Suprapubic skin (tissue), 4 donors: ENCODE measurements around the gene TMEM200B. TPM values are rescaled to one million over a fixed set of nuclear protein-coding genes. Genes with fewer than 3 reads are reported as not detected.
"Not testable (repeated sequence)": the region's sequence is repeated elsewhere in the genome, so short reads cannot be mapped to it uniquely, and the experiment has no call there.

Experiments
- DNase-seq, 2 donors: peaks; one replicate each; pipeline ENCODE4 v3.0.0-alpha.2; 2019; ENCODE audit warnings: low spot score in 2 of 2
- H3K27ac ChIP-seq: fragments of 200-600 bp; sonication (generic); one replicate; pipeline ENCODE4 v1.5.1; 2019
- H3K27me3 ChIP-seq: fragments of 200-600 bp; sonication (generic); one replicate; pipeline ENCODE4 v1.5.1; 2019
- H3K36me3 ChIP-seq: fragments of 200-600 bp; sonication (generic); one replicate; pipeline ENCODE4 v1.5.1; 2019
- H3K4me1 ChIP-seq: fragments of 200-600 bp; sonication (generic); one replicate; pipeline ENCODE4 v1.5.1; 2019
- H3K4me3 ChIP-seq: fragments of 200-600 bp; sonication (generic); one replicate; pipeline ENCODE4 v1.5.1; 2019; ENCODE audit warnings: mild to moderate bottlenecking
- H3K9me3 ChIP-seq: fragments of 200-600 bp; sonication (generic); one replicate; pipeline ENCODE4 v1.5.1; 2019
- CTCF ChIP-seq, 2 donors: fragments of 200-600 bp in 1 of 2; fragments of 450-650 bp in 1 of 2; sonication (generic) in 1 of 2; IDR thresholded peaks; one replicate each; pipeline ENCODE4 v1.5.1; 2016 to 2019; ENCODE audit warnings: antibody characterized with exemption in 2 of 2, mild to moderate bottlenecking in 1 of 2, moderate library complexity in 1 of 2
- EP300 ChIP-seq: sonication (generic); formaldehyde crosslinking; IDR thresholded peaks from one replicate; pipeline ENCODE4 v1.6.1; 2017; ENCODE audit warnings: antibody characterized with exemption
- POLR2A ChIP-seq, 2 donors: fragments of 450-650 bp; IDR thresholded peaks; one replicate each; pipeline ENCODE4 v1.6.1; 2017; ENCODE audit warnings: antibody characterized with exemption in 2 of 2, mild to moderate bottlenecking in 2 of 2, moderate library complexity in 2 of 2
- POLR2AphosphoS5 ChIP-seq, 3 donors: sonication (generic); formaldehyde crosslinking; IDR thresholded peaks; one replicate each; pipeline ENCODE4 v1.6.1; 2017; ENCODE audit warnings: antibody characterized with exemption in 3 of 3
- WGBS: methylation state at CpG from one replicate; pipeline ENCODE4 v1.1.5; 2018; 5-methylcytosine and 5-hydroxymethylcytosine counted together
- total RNA-seq, 4 donors: library from RNA; depleted of rRNA; stranded (reverse); fragments of >200 nt; gene quantifications; one replicate each; pipeline ENCODE4 v1.1.0, GENCODE V29; 2016

Gene TMEM200B
- total RNA-seq, 4 donors from 2014 or later, result 2.5 to 5.7 (median 3.8) TPM

- Histone ChIP-seq H3K9me3 (no peaks in the 10 kb centered on the region), H3K4me1 (peaks cover 19% of the 10 kb centered on the region), H3K4me3 (peak overlapping the region; percentile 28), H3K36me3 (no peaks in the 10 kb centered on the region), H3K27me3 (peaks cover 3% of the 10 kb centered on the region), H3K27ac (no peak overlapping the region)
- no peak for TF ChIP-seq POLR2A (IDR thresholded peaks at IDR 0.05)
- no peak for TF ChIP-seq EP300
- TF ChIP-seq CTCF (IDR thresholded peaks at IDR 0.05), result no peak
- no peak for TF ChIP-seq POLR2AphosphoS5 (IDR thresholded peaks at IDR 0.05)
- DNase-seq, result no peak
- 72% methylated on average over 24 of the region's 55 CpGs for WGBS
Observed at GRCh38 chr1:29133861-29134694, 10.4 kb upstream of the TMEM200B start.

GRCh38 chr1:29131056-29131455 is 7.4 kb upstream of the TMEM200B start:
- H3K27me3 ChIP-seq, H3K4me3 ChIP-seq, H3K36me3 ChIP-seq, H3K9me3 ChIP-seq, H3K27ac ChIP-seq, DNase-seq: not testable (repeated sequence)
- peaks cover 12% of the 10 kb centered on the region for H3K4me1 ChIP-seq
- WGBS, result 94% methylated on average over 6 of the region's 29 CpGs

GRCh38 chr1:29129916-29130315 is 6.2 kb upstream of the TMEM200B start:
- Histone ChIP-seq H3K36me3 (no peaks in the 10 kb centered on the region), H3K4me3 (no peak overlapping the region), H3K27me3 (peaks cover 3% of the 10 kb centered on the region), H3K27ac (no peak overlapping the region), H3K4me1 (peaks cover 17% of the 10 kb centered on the region), H3K9me3 (no peaks in the 10 kb centered on the region)
- DNase-seq, result no peak
- TF ChIP-seq CTCF (IDR thresholded peaks at IDR 0.05), result no peak
- TF ChIP-seq POLR2A (IDR thresholded peaks at IDR 0.05), result no peak
- no peak for TF ChIP-seq EP300
- TF ChIP-seq POLR2AphosphoS5 (IDR thresholded peaks at IDR 0.05), result no peak
- 67% methylated on average over 3 of the region's 5 CpGs for WGBS

GRCh38 chr1:29128739-29129138 is 5.0 kb upstream of the TMEM200B start:
- no peaks in the 10 kb centered on the region for H3K9me3 ChIP-seq
- TF ChIP-seq CTCF (IDR thresholded peaks at IDR 0.05) (no peak), POLR2A (IDR thresholded peaks at IDR 0.05) (no peak), POLR2AphosphoS5 (IDR thresholded peaks at IDR 0.05) (no peak), EP300 (no peak)
- H3K4me1 ChIP-seq, result peaks cover 23% of the 10 kb centered on the region
- DNase-seq, result no peak
- H3K36me3 ChIP-seq, result no peaks in the 10 kb centered on the region
- no peak overlapping the region for H3K4me3 ChIP-seq
- no peak overlapping the region for H3K27ac ChIP-seq
- no peaks in the 10 kb centered on the region for H3K27me3 ChIP-seq
- 98% methylated on average over 6 of the region's 6 CpGs for WGBS

GRCh38 chr1:29126198-29126597 is 2.5 kb upstream of the TMEM200B start:
- Histone ChIP-seq H3K9me3 (no peaks in the 10 kb centered on the region), H3K27ac (no peak overlapping the region), H3K36me3 (no peaks in the 10 kb centered on the region), H3K27me3 (peaks cover 19% of the 10 kb centered on the region), H3K4me3 (no peak overlapping the region), H3K4me1 (peaks cover 42% of the 10 kb centered on the region)
- no peak for DNase-seq
- no peak for TF ChIP-seq POLR2AphosphoS5 (IDR thresholded peaks at IDR 0.05)
- WGBS, result 94% methylated on average over 6 of the region's 6 CpGs

GRCh38 chr1:29125788-29126187 is 2.1 kb upstream of the TMEM200B start:
- WGBS, result 72% methylated on average over 5 of the region's 6 CpGs
- Histone ChIP-seq H3K27me3 (peaks cover 19% of the 10 kb centered on the region), H3K9me3 (no peaks in the 10 kb centered on the region), H3K4me3 (no peak overlapping the region), H3K27ac (no peak overlapping the region), H3K4me1 (peaks cover 43% of the 10 kb centered on the region), H3K36me3 (no peaks in the 10 kb centered on the region)
- no peak for DNase-seq
- no peak for TF ChIP-seq POLR2AphosphoS5 (IDR thresholded peaks at IDR 0.05)
- no peak for TF ChIP-seq EP300
